GM23248 (cell line): ENCODE results near the gene TGOLN2.

ENCODE experiments used
- EZH2 ChIP-seq: fragments of 200-600 bp; sonication (generic); IDR thresholded peaks from 2 replicates; pipeline ENCODE4 v1.6.1; 2018; ENCODE audit warnings: antibody characterized with exemption, mild to moderate bottlenecking; ENCODE audit not compliant: insufficient read depth, poor library complexity, severe bottlenecking
- EZH2phosphoT487 ChIP-seq: fragments of 200-600 bp; sonication (generic); IDR thresholded peaks from 2 replicates; pipeline ENCODE4 v1.6.1; 2018; ENCODE audit warnings: antibody characterized with exemption, moderate library complexity, mild to moderate bottlenecking, low read depth; ENCODE audit not compliant: insufficient read depth

DNA sequence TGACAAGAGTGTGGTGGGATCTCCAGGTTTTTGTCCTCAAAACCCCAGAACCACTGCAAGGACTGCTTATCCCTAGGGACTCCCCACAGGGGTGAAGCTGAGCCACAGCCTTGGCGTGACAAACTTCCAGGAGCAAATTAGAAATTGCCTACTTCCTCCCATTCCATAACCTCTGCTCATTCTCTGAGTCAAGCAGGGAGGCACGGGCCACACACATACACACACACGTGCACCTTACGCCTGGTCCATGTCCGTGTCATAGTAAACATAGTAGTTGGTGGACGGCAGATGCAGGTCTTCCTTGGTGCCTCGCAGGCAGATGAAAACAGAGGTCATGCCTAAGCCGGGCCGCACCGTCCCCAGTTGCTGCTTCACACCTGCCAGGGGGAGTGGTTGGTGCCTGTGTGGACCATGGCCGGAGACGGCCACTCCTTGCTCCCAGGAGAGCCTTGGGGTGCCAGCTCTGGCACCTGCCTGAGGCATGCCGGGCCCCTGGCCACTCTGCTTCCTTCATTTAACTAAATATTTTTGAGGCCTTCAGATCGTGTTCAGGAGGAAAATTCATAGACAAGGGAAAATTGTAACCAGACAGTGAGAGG, 16.7 kb upstream of the TGOLN2 start:
- TF ChIP-seq EZH2, result no peak
- no peak for TF ChIP-seq EZH2phosphoT487
